Neuronal stem cell (in vitro differentiated cells): Measurements from ENCODE around the gene REL.

Experiments
- DNase-seq: peaks from one replicate; pipeline ENCODE4 v3.0.0-alpha.2; 2013; ENCODE audit warnings: low spot score
- H2AFZ ChIP-seq: one replicate; pipeline ENCODE4 v1.6.1; 2013; ENCODE audit warnings: mild to moderate bottlenecking, low read length, inconsistent platforms
- H2AK5ac ChIP-seq: 2 replicates; pipeline ENCODE4 v1.6.1; 2013; ENCODE audit warnings: low read depth, mild to moderate bottlenecking, inconsistent platforms, low read length, moderate library complexity, mixed read lengths
- H2BK120ac ChIP-seq: 2 replicates; pipeline ENCODE4 v1.6.1; 2013; ENCODE audit warnings: low read depth, mild to moderate bottlenecking, inconsistent platforms, low read length, moderate library complexity, mixed read lengths
- H2BK12ac ChIP-seq: one replicate; pipeline ENCODE4 v1.6.1; 2013; ENCODE audit warnings: low read length, inconsistent platforms
- H2BK15ac ChIP-seq: 2 replicates; pipeline ENCODE4 v1.6.1; 2013; ENCODE audit warnings: mild to moderate bottlenecking, low read length, inconsistent platforms, mixed read lengths
- H2BK5ac ChIP-seq: one replicate; pipeline ENCODE4 v1.6.1; 2013; ENCODE audit warnings: inconsistent platforms, mild to moderate bottlenecking, low read length, moderate library complexity
- H3K14ac ChIP-seq: one replicate; pipeline ENCODE4 v1.6.1; 2013; ENCODE audit warnings: low read length, inconsistent platforms
- H3K18ac ChIP-seq: 2 replicates; pipeline ENCODE4 v1.6.1; 2013; ENCODE audit warnings: low read length, inconsistent platforms
- H3K23ac ChIP-seq: 2 replicates; pipeline ENCODE4 v1.6.1; 2013; ENCODE audit warnings: low read depth, mild to moderate bottlenecking, mixed read lengths, low read length, inconsistent platforms; ENCODE audit not compliant: poor library complexity
- H3K27ac ChIP-seq: replicated peaks from 3 replicates; pipeline ENCODE4 v1.5.1; 2013; ENCODE audit warnings: low read length, inconsistent platforms
- H3K27me3 ChIP-seq, 3 experiments: 2 replicates each; pipeline ENCODE4 v1.6.1; 2013; ENCODE audit warnings: low read length in 3 of 3, mild to moderate bottlenecking in 2 of 3, inconsistent platforms in 1 of 3, low read depth in 1 of 3, mixed read lengths in 1 of 3, moderate library complexity in 1 of 3; ENCODE audit not compliant: control insufficient read depth in 3 of 3, insufficient read depth in 3 of 3
- H3K36me3 ChIP-seq, 2 donors: replicated peaks in 1 of 2; 2 replicates each; pipeline ENCODE4 v1.6.1; 2013; ENCODE audit warnings: low read length in 2 of 2; ENCODE audit not compliant: control insufficient read depth in 2 of 2, insufficient read depth in 2 of 2
- H3K4ac ChIP-seq: 2 replicates; pipeline ENCODE4 v1.6.1; 2013; ENCODE audit warnings: inconsistent platforms, mild to moderate bottlenecking, low read length, moderate library complexity
- H3K4me1 ChIP-seq, 2 donors: 1 replicate in 1 of 2; 2 replicates in 1 of 2; pipeline ENCODE4 v1.6.1; 2013; ENCODE audit warnings: low read length in 2 of 2, low read depth in 1 of 2; ENCODE audit not compliant: control insufficient read depth in 2 of 2, insufficient read depth in 1 of 2
- H3K4me2 ChIP-seq: one replicate; pipeline ENCODE4 v1.6.1; 2013; ENCODE audit warnings: mild to moderate bottlenecking, low read length, inconsistent platforms; ENCODE audit not compliant: insufficient read depth, poor library complexity, severe bottlenecking
- H3K4me3 ChIP-seq, 2 donors: 2 replicates each; pipeline ENCODE4 v1.5.1; 2013; ENCODE audit warnings: low read length in 2 of 2, mild to moderate bottlenecking in 2 of 2, inconsistent platforms in 1 of 2, moderate library complexity in 1 of 2
- H3K79me1 ChIP-seq: one replicate; pipeline ENCODE4 v1.6.1; 2013; ENCODE audit warnings: low read depth, mild to moderate bottlenecking, inconsistent platforms, low read length, moderate library complexity
- H3K9ac ChIP-seq: one replicate; pipeline ENCODE4 v1.6.1; 2013; ENCODE audit warnings: mild to moderate bottlenecking, low read depth, low read length, inconsistent platforms; ENCODE audit not compliant: poor library complexity
- H3K9me3 ChIP-seq, 2 donors: replicated peaks in 1 of 2; 2 replicates each; pipeline versions ENCODE3 to v1.6.1; 2013; ENCODE audit warnings: low read length in 2 of 2, mild to moderate bottlenecking in 2 of 2, inconsistent platforms in 1 of 2, low read depth in 1 of 2, mixed read lengths in 1 of 2, moderate library complexity in 1 of 2; ENCODE audit not compliant: control insufficient read depth in 2 of 2, insufficient read depth in 1 of 2
- H4K8ac ChIP-seq: one replicate; pipeline ENCODE4 v1.6.1; 2013; ENCODE audit warnings: low read depth, mild to moderate bottlenecking, inconsistent platforms, low read length, moderate library complexity
- H4K91ac ChIP-seq: one replicate; pipeline ENCODE4 v1.6.1; 2013; ENCODE audit warnings: low read length, low read depth, mild to moderate bottlenecking, inconsistent platforms; ENCODE audit not compliant: poor library complexity
- WGBS, 2 donors: extraction: QIAGEN DNeasy Blood & Tissue Kit; methylation state at CpG; one replicate each; pipeline ENCODE4 v1.1.7; 2013; ENCODE audit warnings: missing lambda C conversion rate in 2 of 2, mixed read lengths in 1 of 2; ENCODE audit not compliant: insufficient read length in 2 of 2, insufficient replicate concordance in 1 of 2; ENCODE audit errors: extremely low coverage in 2 of 2; 5-methylcytosine and 5-hydroxymethylcytosine counted together

The REL gene

DNA sequence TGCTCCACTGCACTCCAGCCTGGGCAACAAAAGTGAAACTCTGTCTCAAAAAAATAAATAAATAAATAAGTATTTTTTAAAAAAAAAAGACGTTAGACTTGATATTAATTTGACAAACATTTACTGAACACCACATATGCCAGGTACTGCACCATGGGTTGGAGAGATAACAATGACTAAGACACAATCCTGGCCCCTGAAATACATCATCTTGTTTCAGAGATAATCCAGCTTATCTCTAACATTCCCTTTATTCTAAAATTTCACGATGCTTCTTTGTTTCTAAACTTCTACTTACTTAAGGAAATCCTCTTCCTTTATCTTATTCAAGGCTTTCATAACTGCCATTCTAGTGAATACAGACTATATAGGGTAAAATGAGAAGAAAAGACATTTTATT lies 81.2 kb downstream of the REL start:
- no peak overlapping the region for H2AK5ac ChIP-seq
- no peak overlapping the region for H4K91ac ChIP-seq
- no peak overlapping the region for H2BK120ac ChIP-seq
- no peak overlapping the region for H2BK5ac ChIP-seq
- no peak overlapping the region for H2BK15ac ChIP-seq
- H3K4me1 ChIP-seq: no peaks in the 10 kb centered on the region
- no peak for DNase-seq
- H3K23ac ChIP-seq: no peak overlapping the region
- H2AFZ ChIP-seq: no peak overlapping the region
- H3K9ac ChIP-seq: no peak overlapping the region
- no peaks in the 10 kb centered on the region for H3K27me3 ChIP-seq
- no peak overlapping the region for H2BK12ac ChIP-seq
- no CpG with 5 or more reads among the region's 2 CpGs for WGBS, 2 donors
- no peak overlapping the region for H4K8ac ChIP-seq
- peaks cover 2% of the 10 kb centered on the region for H3K79me1 ChIP-seq
- no peak overlapping the region for H3K4me2 ChIP-seq
- no peak overlapping the region for H3K14ac ChIP-seq
- H3K36me3 ChIP-seq: no peaks in the 10 kb centered on the region
- H3K9me3 ChIP-seq: no peaks in the 10 kb centered on the region
- H3K18ac ChIP-seq: no peak overlapping the region
- H3K27ac ChIP-seq: no peak overlapping the region
- no peak overlapping the region for H3K4me3 ChIP-seq
- H3K4ac ChIP-seq: no peak overlapping the region

DNA sequence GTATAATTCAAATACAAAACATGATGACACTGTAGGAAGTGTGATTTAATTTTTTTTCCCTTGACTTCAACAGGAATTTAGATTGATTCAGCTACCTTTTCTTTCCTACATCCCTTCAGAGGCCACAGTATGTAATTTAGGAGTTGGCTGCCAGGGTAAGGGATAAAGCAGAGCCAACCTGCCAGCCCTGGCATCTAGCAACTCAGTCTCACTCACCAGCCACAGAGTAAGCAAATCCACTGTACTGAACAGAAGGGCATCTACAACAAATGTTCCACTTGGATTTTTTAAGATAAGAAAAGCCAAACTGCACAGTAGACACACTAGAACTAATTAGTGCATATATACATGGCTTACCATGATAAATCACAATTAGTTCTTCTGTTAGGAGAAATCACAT lies 81.8 kb downstream of the REL start:
- Histone ChIP-seq H2BK12ac (no peak overlapping the region), H3K4ac (no peak overlapping the region), H3K9me3 (no peaks in the 10 kb centered on the region), H3K4me1 (no peaks in the 10 kb centered on the region), H3K18ac (no peak overlapping the region), H2BK5ac (no peak overlapping the region), H2AFZ (no peak overlapping the region), H3K27ac (no peak overlapping the region), H3K79me1 (peaks cover 2% of the 10 kb centered on the region), H4K91ac (no peak overlapping the region), H3K14ac (no peak overlapping the region), H3K9ac (no peak overlapping the region), H3K23ac (no peak overlapping the region), H3K36me3 (no peaks in the 10 kb centered on the region), H3K4me2 (no peak overlapping the region), H3K27me3 (no peaks in the 10 kb centered on the region), H2AK5ac (no peak overlapping the region), H4K8ac (no peak overlapping the region), H3K4me3 (no peak overlapping the region), H2BK15ac (no peak overlapping the region), H2BK120ac (no peak overlapping the region)
- no peak for DNase-seq

GRCh38 chr2:60964651-60965498 lies 83.5 kb downstream of the REL start:
- Histone ChIP-seq H2AFZ (peak overlapping the region; percentile 48), H2BK15ac (no peak overlapping the region), H3K23ac (no peak overlapping the region), H3K4ac (no peak overlapping the region), H3K4me2 (no peak overlapping the region), H3K14ac (no peak overlapping the region), H3K18ac (no peak overlapping the region), H4K91ac (no peak overlapping the region), H2BK5ac (no peak overlapping the region), H2AK5ac (no peak overlapping the region), H3K36me3 (no peaks in the 10 kb centered on the region), H3K4me1 (no peaks in the 10 kb centered on the region), H4K8ac (no peak overlapping the region), H3K9ac (no peak overlapping the region), H2BK120ac (no peak overlapping the region), H3K27ac (no peak overlapping the region), H2BK12ac (no peak overlapping the region), H3K4me3 (no peak overlapping the region), H3K27me3 (no peaks in the 10 kb centered on the region), H3K79me1 (no peaks in the 10 kb centered on the region), H3K9me3 (no peaks in the 10 kb centered on the region)
- no CpG with 5 or more reads among the region's 7 CpGs for WGBS, 2 donors
- DNase-seq: no peak

GRCh38 chr2:60965499-60965785 lies 84.1 kb downstream of the REL start:
- Histone ChIP-seq H2AK5ac (no peak overlapping the region), H3K4ac (no peak overlapping the region), H3K27ac (no peak overlapping the region), H4K8ac (no peak overlapping the region), H3K14ac (no peak overlapping the region), H2BK12ac (no peak overlapping the region), H2AFZ (peak overlapping the region; percentile 48), H3K4me1 (no peaks in the 10 kb centered on the region), H3K36me3 (no peaks in the 10 kb centered on the region), H2BK15ac (no peak overlapping the region), H2BK5ac (no peak overlapping the region), H3K9me3 (no peaks in the 10 kb centered on the region), H3K23ac (no peak overlapping the region), H3K18ac (no peak overlapping the region), H3K79me1 (no peaks in the 10 kb centered on the region), H3K4me2 (no peak overlapping the region), H2BK120ac (no peak overlapping the region), H3K9ac (no peak overlapping the region), H4K91ac (no peak overlapping the region), H3K27me3 (no peaks in the 10 kb centered on the region), H3K4me3 (no peak overlapping the region)
- no peak for DNase-seq
